ENCODE data around the gene ITGB5.

The ITGB5 gene

DNA sequence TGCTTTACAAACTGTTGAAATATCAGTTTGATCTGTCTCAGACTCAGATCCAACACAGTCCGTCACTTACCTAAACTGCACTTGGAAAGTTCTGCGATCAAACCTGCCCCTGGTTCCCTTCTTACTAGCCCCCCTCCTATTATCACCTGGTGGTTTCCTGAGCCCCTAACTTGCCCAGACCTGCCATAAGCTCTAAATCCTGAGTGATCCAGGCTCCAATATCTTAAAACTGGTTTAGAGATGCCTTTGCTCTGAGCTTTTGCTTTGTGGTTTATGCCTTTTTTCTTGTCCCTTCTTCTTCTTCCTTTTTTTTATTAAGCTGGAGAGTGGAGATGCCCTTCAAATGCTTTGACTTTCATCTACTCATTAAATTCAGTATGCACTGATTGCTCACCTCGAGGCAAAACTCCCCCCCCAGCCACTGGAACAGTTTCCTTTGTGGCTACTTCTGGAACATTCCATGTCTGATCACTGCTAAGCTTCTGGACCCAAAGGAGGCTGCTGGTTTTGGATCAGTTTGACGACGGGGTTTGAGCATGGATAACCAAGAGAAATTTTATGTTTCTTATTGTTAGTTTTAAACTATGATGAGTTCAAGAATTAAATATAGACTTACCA is 3.5 kb upstream of the ITGB5 start:
- no peak for DNase-seq

DNA sequence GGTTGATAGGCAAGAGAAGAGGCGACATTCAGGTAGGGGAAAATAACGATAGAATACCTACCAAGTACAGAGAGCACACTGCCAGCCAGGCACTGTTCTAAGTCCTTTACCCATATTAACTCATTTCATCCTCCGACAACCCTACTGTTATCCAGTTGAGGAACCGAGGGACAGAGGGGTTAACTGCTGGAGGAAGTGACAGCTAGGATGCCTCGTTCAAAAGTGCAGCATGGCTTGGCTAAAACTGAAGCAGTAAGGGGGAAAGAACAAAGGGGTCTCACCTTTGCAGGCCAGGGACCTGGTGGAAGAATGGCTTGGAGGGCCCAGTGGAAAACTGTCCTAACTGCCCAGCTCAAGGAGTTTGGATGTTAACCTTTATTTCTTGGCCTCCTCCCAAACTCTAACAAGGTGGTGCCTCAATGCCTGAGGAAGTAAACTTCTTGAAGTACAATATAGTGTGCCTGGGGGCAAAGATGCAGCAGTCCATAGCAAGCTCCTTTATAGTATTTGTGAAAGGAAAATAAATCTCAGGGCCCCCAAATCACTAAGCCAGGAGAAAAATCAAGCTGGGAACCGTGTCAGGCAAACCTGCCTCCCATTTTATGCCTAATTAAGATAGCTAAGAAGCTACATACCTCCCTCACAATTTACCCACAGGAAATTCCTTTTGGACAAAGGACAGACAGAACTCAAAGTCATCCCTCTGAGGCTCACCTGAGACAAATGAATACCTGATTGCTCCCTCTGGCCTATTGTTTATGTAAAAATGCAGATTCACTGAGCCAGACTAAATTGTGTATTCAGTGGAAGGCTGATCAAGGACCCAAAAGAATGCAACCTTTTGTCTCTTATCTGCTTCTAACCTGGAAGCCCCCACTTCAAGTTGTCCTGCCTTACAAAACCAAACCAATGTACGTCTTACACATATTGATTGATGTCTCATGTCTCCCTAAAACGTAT is 1.6 kb upstream of the ITGB5 start:
- no peak for DNase-seq

DNA sequence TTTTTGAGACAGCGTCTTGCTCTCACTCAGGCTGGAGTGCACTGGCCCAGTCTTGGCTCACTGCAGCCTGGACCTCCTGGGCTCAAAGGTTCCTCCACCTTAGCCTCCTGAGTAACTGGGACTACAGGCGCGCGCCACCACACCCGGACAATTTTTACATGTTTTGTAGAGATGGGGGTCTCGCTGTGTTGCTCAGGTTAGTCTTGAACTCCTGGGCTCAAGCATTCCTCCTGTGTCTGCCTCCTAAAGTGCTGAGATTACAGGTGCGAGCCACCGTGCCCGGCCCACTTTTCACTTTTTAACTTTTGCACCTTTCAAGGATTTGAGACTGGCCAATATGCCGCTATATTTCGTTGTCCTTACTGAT is 750 bp upstream of the ITGB5 start:
- no peak for DNase-seq

DNA sequence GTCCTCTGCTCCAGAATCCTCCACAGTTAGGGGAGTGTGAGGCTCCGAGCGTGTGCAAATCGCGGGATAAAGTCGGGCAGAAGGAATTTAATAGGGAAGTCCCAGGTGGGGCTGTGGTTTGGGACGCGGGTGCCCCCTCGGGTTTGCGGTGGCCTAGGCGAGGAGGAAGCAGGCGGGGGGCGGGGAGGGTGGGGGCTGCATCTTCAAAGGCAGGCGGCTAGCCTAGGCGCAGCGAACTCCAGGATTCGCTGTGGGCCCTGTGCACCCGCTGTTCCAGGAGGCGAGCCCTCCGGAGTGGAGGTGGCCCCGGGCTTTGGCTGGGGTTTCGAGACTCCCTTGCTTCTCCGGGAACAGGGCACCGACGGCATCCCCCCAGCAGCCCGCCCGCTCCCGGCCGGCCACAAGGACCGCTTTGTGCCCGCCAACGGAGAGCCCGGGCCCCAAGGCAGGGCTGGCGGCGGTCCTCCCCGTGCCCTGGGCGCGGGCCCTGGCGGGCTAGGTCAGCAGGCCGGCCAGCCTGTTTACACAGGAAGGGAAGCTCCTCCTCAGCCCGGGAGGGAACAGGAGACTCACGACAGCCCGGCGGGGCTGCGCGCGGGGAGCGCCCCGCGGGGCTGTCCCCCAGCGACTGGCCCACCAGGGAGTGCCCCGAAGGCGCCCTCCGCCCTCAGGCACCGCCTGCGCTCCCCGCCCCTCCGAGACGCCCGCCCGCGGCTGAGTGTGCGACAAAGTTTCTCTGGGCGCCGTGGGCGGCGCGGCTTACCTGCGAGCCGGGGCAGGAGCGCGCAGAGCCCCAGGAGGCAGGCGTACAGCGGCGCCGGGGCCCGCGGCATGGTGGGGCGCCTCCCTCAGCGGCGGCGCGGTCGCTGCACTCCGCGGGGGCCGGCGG is 753 bp downstream of the ITGB5 start:
- no peak for DNase-seq

DNA sequence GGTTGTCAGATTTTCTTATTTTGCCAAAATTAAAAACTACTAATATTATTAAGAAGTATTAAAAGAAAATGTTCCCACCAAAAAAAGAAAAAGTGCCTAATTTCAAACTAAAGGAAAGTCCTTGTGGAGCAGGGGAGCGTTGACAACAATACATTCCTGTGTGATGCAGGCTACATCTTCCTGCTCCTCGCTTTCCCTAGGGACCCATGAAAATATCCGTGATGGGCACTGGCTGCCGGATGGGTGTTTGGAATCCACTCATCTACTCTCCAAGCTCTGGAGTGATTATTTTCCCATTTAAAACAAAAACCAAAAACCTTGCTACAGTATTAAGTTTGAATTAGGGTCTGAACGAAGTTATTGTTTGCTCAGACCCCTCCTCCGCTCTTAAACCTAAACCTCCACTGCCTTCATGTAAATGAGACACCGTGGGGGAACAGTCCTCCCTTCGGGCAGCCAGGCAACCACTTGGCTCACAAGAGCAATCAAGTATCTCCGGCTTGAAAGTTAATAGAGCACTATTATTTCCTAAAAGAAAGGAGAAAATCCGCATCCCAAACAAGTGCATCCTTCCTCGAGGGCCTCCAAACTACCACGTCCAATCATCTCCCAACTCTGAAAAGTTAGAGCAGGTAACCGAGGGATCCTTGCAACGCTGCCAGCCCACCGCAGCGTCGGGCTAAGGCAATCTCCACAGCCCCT is 1.5 kb downstream of the ITGB5 start:
- no peak for DNase-seq

DNA sequence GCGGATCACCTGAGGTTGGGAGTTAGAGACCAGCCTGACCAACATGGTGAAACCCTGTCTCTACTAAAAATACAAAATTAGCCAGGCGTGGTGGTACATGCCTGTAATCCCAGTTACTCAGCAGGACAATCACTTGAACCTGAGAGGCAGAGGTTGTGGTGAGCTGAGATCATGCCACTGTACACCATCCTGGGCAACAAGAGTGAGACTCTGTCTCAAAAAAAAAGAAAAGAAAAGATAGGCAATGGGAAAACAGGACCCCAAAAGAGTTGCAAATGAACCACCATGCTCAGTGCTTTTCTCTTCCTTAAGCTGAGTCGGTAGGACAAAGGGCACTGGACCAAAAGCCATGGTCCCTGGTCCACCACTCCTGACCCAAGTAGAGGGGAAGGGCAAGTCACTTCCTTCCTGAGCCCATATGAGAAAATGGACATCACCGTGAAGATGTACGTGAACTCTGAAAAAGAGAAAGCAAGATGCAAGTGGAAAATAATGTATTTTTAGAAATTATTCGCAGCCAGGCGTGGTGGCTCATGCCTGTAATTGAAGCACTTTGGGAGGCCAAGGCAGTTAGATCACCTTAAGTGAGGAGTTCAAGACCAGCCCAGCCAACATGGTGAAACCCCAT is 2.6 kb downstream of the ITGB5 start:
- no peak for DNase-seq

DNA sequence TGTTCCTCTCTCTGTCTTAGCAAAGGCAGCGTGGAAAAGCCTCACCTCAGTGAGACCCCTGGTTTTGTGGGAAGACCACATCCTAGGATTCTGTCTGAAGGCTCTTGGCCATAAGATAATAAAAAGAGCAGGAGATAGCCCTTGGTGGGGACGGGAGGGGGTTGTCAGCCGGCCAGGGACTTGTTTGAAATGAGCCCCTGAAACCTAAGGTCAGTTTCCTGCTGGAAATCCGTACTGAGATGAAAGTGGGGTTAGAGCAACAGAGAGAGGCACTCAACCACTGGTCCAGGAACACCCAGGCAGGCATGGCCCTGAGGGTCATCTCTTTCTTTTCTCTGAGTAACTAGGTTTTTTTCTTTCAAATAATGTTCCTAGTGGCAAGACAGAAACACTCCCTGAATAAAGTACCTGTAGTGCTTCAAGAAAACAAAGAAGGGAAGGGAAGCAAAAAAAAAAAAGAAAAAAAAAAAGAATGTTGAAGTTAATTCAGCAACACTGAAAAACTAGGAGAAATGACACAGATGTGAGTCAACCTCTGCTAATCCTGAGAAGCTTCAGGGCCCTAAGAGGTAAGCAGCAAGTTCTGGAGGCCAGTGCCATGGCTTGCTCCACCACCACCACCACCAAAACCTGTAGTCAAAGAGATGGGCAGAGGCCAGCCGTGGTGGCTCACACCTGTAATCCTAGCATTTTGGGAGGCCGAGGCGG is 3.2 kb downstream of the ITGB5 start:
- DNase-seq, result no peak

DNA sequence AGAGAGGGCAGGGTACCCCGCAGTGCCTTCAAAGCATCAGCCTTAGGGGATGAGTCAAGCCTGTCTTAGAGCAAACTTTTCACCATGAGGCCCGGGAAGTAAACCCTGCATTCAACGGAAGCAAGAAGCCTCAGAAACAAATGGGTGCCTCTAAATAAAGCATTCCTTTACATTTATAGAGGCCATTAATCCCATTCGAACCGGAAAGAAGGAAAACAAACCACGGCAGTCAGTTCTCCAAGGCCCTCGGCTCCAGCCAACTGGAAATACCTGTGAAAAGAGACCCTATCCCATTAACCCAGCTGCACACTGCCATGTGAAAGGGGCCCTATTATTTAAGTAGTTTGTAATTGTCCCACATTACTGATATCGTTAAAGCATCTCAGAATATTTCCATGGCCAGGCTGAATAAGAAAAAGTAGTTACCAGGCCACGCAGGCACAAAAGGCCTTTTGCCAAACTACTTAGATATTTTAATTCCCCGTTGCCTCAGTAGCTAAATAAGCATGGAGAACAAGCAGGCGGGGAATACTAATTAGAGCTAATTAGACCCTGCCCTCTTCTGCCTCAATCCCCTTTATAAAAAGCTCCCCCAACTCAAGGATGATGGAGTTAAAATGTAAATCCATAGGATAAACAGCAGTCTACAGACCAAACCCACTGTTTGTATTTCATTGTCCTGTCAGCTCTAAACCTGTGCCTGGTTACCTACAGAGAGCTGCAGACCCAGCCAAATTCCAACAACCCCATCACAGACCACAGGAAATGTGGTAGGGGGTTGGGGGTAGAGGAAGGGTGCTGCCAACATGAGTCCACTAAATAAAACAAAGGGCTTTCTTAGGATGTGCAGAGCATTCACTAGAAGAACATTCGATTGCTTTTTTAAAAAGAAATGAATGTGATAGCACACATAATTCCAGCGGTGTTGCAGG is 4.1 kb downstream of the ITGB5 start:
- no peak for DNase-seq

DNA sequence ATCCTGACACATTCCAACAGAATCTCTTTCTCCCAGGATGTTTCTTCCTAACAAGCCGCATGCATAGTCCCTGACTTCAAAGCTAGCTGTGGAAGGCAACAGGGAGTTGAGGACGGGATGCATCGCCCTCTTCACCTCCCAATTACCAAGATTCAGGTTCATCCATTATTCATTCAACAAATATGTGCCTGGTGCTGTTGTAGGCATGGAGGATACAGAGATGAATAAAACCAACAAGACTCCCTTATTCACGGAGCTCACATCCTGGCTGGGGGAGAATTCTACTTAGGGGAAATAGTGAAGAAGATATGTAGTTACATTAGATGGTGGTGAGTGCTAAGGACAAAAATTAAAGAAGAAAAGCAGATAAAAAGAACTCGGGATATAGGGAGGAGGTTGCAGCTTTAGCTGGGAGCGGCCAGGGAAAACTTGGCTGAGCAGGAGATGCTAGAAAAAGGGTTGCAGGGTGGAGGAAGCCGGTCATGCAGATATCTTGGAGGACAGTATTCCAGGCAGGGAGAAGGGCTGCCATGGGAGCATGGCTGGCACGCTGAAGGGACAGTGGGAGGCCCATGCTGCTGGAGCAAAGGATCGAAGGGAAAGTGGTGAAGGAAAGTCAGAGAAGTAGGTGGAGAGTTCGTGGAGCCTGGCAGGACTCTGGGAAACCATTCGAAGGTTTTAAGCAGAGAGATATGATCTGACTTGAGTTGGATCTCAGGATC is 5.0 kb downstream of the ITGB5 start:
- no peak for DNase-seq

DNA sequence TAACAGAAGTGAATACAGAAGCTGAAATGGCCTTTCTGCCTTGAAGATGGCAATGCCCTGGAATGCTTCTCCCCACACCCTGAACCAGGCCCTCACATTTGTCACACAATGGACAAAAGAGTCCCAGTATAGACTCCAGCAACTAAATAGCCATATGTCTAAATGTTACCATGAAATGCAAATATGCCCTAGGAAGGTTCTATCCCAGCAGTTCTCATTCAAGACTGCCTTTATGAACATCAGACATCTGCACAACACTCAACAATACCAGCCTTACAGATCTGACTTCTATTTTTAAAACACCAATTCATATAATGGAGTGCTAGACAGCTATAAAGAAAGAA is 7.9 kb downstream of the ITGB5 start:
- DNase-seq, result no peak

DNA sequence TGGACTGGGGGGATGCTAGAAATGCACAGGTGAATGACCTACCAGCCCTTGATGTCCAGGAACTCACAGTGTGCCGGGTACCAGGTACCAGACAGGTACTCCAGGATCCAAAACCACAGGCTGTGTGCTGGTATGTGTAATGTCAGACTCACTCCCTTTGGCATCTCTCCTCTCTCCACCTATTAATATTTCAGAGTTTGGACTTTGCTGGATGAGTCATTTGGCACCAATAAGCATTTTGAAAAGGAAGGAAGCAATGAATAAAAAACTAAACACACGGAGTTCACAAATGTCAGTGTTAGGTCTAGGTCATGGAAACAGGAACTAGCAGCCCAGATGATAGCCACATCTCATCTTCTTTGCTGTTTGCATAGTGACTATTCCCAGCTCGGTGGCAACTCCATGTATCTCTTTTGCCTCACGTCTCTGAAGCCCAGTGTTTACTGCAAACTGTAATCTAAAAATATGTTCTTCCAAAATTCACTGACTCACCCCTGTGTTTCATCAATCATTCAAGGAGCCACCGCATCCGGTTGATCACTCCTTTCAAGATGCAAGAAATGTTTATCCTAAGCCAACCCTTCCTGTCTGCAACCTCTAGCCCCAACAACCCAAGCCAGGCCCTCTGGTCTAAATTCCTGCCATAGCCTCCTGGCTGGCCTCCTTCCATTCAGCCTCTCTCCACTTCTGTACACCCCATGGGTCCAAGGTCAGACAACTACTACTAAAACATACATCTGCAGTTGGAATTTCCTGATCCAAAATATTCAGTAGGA is 8.4 kb downstream of the ITGB5 start:
- peak; percentile 53 for DNase-seq

DNA sequence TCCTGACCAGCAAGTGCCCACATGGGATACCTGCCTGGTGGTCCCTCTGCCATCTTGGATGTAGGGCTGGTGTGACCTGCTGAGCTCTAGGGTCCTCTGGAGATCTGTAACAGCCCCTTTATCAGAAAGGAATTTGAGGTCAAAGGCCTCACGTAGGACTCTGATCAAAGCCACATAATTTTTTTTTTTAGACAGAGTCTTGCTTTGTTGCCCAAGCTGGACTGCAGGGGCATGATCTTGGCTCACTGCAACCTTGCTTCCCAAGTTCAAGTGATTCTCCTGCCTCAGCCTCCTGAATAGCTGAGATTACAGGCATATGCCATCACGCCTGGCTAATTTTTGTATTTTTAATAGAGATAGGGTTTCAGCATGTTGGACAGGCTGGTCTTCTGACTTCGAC is 9.5 kb downstream of the ITGB5 start:
- DNase-seq, result no peak

DNA sequence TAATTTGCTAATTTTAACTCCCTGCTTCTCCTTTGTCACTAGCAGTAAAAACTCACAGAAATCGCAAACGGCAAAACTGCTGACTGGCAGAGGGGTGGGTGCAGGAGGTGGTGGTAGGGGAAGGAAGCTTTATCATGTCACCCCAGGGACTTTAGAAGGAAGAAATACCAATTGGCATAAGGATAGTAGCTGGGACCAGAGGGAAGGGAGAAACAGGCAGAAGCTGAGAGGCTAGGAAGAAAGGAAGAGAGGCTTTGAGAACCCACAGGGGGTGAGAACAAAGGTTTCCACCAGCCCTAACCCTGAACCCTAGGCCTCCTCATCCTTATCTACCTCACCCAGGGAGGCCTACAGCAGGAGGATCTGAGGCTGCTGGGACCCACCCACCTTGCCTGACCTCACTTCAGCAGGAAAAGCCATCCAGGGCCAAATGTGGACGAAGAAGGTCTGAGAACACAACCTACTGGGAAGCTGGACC is 10.7 kb downstream of the ITGB5 start:
- peak; percentile 37 for DNase-seq

DNA sequence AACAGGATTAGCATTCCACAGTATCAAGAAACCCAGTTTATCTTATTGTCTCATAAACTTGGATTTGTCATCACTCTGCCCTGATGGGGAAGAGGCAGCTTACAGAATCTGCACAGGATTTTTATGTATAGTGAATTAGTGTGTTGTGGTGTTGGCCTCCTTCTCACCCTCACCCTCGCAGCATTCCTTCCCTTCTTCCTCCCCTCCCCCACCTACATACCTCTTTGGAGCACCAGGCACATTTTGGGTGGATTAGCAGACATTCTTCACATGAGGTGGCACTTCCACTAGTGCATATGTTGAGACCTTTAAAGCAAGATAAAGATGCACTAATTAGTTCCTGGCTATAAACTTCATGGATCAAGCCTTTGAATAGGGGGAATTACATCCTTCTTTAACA is 13.9 kb downstream of the ITGB5 start:
- DNase-seq, result no peak

DNA sequence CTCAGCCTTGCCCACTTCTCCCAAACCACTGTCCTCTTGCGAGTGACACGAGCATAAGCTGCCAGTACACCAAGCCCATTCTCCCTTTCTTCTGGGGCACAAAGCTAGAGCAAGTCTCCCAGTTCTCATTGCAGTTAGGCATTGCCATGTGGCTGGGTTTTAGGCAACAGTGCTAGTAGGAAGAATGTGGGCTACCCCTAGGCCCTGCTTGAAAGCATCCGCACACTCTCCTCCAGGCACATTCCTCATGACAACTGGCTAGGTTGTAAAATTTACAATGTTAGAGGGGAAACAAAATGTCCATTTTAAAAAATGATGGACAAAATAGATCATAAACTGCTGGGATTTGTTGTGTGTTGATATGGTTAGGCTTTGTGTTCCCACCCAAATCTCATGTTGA is 19.7 kb downstream of the ITGB5 start:
- no peak for DNase-seq

DNA sequence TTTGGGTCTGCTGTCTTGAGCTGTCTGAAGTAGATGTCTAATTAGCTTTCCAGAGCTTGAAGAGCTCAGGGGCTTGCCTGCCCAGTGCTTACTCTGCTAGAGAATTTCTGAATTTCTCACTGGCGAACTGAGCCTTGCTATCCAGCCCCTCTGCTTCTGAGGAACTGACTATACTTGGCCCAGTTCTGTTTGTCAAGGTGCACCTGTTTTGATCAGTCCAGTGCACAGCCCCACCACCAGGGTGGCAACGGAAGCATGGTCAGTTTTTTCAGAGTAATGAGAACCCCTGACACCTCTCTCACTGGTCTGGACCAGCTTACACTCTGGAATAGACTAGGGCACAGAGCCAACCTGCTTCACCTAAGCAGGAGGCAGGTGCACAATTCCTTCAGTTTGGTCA is 25.2 kb downstream of the ITGB5 start:
- no peak for DNase-seq

DNA sequence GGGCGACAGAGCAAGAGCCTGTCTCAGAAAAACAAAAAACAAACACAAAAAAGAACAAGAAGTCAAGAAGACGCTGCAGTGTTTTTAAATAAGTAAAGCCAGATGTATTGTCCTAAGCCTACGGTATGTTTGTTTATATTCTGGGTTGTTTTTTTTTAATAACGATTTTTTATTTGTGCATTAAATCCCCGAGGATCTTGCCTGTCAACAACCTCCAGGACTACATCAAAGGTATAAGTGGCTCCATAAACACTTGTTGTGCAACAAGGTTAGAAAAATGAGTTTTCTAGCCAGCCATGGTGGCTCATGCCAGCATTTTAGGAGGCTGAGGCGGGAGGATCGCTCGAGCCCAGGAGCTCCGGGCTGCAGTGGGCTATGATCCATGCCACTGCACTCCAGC is 26.1 kb downstream of the ITGB5 start:
- DNase-seq, result no peak

DNA sequence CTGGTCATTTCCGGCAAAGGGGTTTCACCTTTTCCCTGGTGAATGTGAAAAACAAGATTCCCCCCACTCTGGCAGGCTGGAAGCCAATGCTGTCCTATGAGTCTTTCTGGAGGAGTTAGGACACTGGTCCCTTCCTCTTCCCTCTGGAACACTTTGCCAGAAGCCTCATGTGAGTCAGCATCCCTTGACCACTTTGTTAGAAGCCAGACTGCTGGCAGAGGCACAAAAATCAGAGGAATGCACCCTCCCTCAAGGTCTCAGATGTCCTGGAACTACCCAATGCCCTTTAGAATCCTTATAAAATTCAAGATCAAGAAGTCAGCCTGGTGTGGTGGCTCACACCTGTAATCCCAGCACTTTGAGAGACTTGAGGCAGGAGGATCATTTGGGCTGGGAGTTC is 26.6 kb downstream of the ITGB5 start:
- DNase-seq, result no peak

DNA sequence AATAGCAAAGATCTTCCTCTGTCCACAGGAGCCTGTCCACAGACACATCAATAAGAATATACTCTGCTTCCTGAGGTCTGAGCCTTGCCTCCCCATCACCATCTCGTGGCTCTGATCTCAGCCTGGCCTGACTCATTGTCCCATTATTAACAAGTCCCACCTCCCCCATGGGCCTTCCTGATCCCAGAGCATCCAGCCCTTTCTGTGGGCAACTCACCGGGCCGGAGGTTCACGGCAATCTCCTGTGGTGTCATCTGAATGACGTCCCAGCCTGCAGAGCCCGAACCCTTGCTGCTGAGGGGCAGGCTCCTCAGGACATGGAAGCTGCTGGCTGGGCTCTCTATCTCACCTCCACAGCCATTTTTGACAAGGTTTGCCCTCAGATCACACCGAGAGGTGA is 28.1 kb downstream of the ITGB5 start:
- no peak for DNase-seq
